Measurements from ENCODE around the gene NKIRAS1.
"Not testable (repeated sequence)": the region's sequence is repeated elsewhere in the genome, so short reads cannot be mapped to it uniquely, and the experiment has no call there.

Gene NKIRAS1

GRCh38 chr3:23920151-23920655, 3.4 kb upstream of the NKIRAS1 start:
- DNase-seq (no peak), ATAC-seq (no peak)
- no peaks in the 10 kb centered on the region for H3K9me3 Mint-ChIP-seq
- peaks cover 44% of the 10 kb centered on the region for H3K4me1 Mint-ChIP-seq
- no peak overlapping the region for H3K27ac Mint-ChIP-seq
- no peaks in the 10 kb centered on the region for H3K27me3 Mint-ChIP-seq
- peak overlapping the region; percentile 13 to 96 for H3K4me3 Mint-ChIP-seq

DNA sequence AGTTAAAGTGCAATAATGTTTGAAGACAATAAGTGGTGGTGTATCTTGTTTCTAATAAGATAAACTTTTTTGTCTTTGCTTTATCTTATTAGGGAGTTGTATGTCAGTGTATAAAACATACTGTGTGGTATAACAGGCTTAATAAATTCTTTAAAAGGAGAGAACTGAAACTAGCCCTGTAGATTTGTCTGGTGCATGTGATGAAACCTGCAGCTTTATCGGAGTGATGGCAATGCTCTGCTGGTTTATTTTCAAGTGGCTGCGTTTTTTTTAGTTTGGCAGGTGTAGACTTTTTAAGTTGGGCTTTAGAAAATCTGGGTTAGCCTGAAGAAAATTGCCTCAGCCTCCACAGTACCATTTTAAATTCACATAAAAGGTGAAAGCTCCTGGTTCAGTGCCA, 2.8 kb upstream of the NKIRAS1 start:
- Mint-ChIP-seq H3K4me1 (peaks cover 50% of the 10 kb centered on the region), H3K27me3 (no peaks in the 10 kb centered on the region), H3K4me3 (peak overlapping the region; percentile 26 to 96), H3K27ac (peak overlapping the region in 1 of 2 donors; percentile 19), H3K9me3 (no peaks in the 10 kb centered on the region)
- ATAC-seq, result no peak
- no peak for DNase-seq

- H3K27me3 Mint-ChIP-seq, DNase-seq, ATAC-seq, H3K9me3 Mint-ChIP-seq: not testable (repeated sequence)
- Mint-ChIP-seq H3K27ac (peak overlapping the region; percentile 99 to 100), H3K4me3 (peak overlapping the region; percentile 96 to 98), H3K4me1 (peaks cover 51% of the 10 kb centered on the region)
Observed at GRCh38 chr3:23918331-23918730, 1.5 kb upstream of the NKIRAS1 start.

DNA sequence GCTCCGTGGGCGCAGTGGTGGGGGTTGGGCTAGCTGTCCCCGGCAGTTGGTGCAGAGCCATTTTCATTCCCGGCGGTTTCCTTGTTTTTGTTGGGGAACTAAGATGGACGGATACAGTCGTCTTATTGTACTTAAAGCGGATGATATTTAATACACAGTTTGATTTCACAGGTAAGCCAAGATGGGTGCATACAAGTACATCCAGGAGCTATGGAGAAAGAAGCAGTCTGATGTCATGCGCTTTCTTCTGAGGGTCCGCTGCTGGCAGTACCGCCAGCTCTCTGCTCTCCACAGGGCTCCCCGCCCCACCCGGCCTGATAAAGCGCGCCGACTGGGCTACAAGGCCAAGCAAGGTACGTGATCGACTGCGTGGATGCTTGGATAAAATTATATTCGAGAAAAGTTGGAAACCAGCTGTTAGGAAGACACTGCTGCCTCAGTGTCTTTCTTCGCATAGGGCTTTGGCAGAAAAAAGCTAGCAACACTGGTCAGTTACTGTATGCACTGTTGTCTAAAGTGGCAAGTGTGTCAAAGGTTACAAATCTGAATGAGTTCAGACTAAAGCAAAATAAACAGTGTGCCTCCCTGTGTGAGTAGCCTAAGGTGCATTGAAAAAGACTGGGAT, 1.0 kb upstream of the NKIRAS1 start:
- not testable (repeated sequence) for H3K27me3 Mint-ChIP-seq, H3K9me3 Mint-ChIP-seq, ATAC-seq, DNase-seq
- Mint-ChIP-seq H3K4me3 (peak overlapping the region; percentile 96 to 98), H3K4me1 (peaks cover 51% of the 10 kb centered on the region), H3K27ac (peak overlapping the region; percentile 99 to 100)

- Mint-ChIP-seq H3K4me1 (peaks cover 51% of the 10 kb centered on the region), H3K4me3 (peak overlapping the region; percentile 96 to 98), H3K9me3 (no peaks in the 10 kb centered on the region), H3K27me3 (no peaks in the 10 kb centered on the region), H3K27ac (peak overlapping the region; percentile 99 to 100)
- ATAC-seq (peak; percentile 68), DNase-seq (no peak)
Observed at GRCh38 chr3:23916152-23916885, 471 bp downstream of the NKIRAS1 start.

GRCh38 chr3:23915537-23916108, 1.2 kb downstream of the NKIRAS1 start:
- no peak for ATAC-seq
- DNase-seq, result no peak
- Mint-ChIP-seq H3K4me1 (peaks cover 51% of the 10 kb centered on the region), H3K27me3 (no peaks in the 10 kb centered on the region), H3K9me3 (no peaks in the 10 kb centered on the region), H3K4me3 (peak overlapping the region; percentile 96 to 98), H3K27ac (no peak overlapping the region)

- no peak for DNase-seq
- Mint-ChIP-seq H3K9me3 (no peaks in the 10 kb centered on the region), H3K27me3 (no peaks in the 10 kb centered on the region), H3K27ac (no peak overlapping the region), H3K4me3 (no peak overlapping the region), H3K4me1 (peaks cover 36% of the 10 kb centered on the region)
- ATAC-seq, result no peak
Observed at GRCh38 chr3:23913873-23914743, 2.7 kb downstream of the NKIRAS1 start.

GRCh38 chr3:23913182-23913581, 3.6 kb downstream of the NKIRAS1 start:
- Mint-ChIP-seq H3K27me3 (no peaks in the 10 kb centered on the region), H3K4me3 (no peak overlapping the region), H3K27ac (no peak overlapping the region), H3K4me1 (peaks cover 27% of the 10 kb centered on the region), H3K9me3 (no peaks in the 10 kb centered on the region)
- no peak for ATAC-seq
- no peak for DNase-seq

- not testable (repeated sequence) for H3K4me3 Mint-ChIP-seq, H3K27ac Mint-ChIP-seq, DNase-seq, H3K9me3 Mint-ChIP-seq, ATAC-seq, H3K27me3 Mint-ChIP-seq
- peaks cover 20% of the 10 kb centered on the region for H3K4me1 Mint-ChIP-seq
Observed at GRCh38 chr3:23912335-23912734, 4.5 kb downstream of the NKIRAS1 start.

DNA sequence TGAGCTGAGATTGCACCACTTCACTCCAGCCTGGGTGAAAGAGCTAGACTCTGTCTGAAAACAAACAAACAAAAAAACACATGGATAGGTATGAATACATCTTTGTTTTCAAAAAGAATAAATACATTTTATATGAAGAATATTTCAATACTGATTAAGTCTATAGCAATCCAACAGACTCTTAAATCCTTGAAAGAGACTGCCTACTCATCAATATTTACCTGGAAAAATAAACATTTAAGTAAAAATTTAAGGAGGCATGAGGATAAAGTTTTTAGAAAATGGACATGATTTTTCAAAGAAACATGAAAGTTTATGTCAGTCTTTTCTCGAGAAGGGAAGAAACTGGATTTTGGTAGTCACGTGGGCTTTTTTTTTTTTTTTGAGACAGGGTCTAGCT, 5.4 kb downstream of the NKIRAS1 start:
- no peak overlapping the region for H3K27ac Mint-ChIP-seq
- no peaks in the 10 kb centered on the region for H3K27me3 Mint-ChIP-seq
- peaks cover 19% of the 10 kb centered on the region for H3K4me1 Mint-ChIP-seq
- H3K4me3 Mint-ChIP-seq, result no peak overlapping the region
- no peak for ATAC-seq
- H3K9me3 Mint-ChIP-seq, result no peaks in the 10 kb centered on the region
- DNase-seq, result no peak

DNA sequence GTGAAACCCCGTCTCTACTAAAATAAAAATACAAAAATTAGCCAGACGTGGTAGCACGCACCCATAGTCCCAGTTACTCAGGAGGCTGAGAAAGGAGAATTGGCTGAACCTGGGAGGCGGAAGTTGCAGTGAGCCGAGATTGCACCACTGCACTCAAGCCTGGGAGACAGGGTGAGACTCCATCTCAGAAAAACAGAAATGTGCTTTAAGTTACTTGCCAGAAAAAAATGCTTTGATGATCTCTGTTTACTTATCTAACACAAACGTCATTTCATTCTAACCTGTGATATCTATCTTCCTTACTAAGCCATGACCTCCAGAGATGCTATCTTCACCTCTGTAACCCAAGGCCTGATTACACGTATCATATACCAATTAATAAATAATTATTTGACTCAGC, 7.4 kb downstream of the NKIRAS1 start:
- no peaks in the 10 kb centered on the region for H3K27me3 Mint-ChIP-seq
- no peaks in the 10 kb centered on the region for H3K9me3 Mint-ChIP-seq
- no peak for ATAC-seq
- no peak for DNase-seq
- H3K4me3 Mint-ChIP-seq, result no peak overlapping the region
- no peak overlapping the region for H3K27ac Mint-ChIP-seq
- H3K4me1 Mint-ChIP-seq, result no peaks in the 10 kb centered on the region

GRCh38 chr3:23904545-23904944, 12.2 kb downstream of the NKIRAS1 start:
- DNase-seq (no peak), ATAC-seq (no peak)
- no peaks in the 10 kb centered on the region for H3K9me3 Mint-ChIP-seq
- no peak overlapping the region for H3K4me3 Mint-ChIP-seq
- no peaks in the 10 kb centered on the region for H3K4me1 Mint-ChIP-seq
- no peaks in the 10 kb centered on the region for H3K27me3 Mint-ChIP-seq
- no peak overlapping the region for H3K27ac Mint-ChIP-seq

DNA sequence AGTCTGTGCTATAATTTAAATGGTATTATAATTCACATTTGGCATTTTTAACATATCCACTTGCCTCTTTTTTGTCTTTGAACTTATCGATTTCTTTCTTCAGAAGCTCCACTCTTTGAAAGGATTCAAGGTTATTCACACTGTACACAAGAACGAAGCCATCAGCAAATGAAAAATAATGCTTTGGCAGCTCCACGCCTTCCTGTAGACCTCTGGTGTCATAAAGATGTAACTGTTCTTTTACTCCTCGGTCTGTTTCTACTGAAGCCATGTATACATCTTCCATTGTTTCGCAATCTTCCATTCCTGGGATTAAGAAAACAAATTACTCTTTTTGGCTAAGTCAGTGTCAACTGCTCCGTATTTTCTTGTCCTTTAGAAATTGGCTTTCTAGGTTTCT, 16.0 kb downstream of the NKIRAS1 start:
- Mint-ChIP-seq H3K27ac (no peak overlapping the region), H3K4me3 (no peak overlapping the region), H3K9me3 (no peaks in the 10 kb centered on the region), H3K4me1 (no peaks in the 10 kb centered on the region), H3K27me3 (no peaks in the 10 kb centered on the region)
- no peak for DNase-seq
- ATAC-seq, result no peak

- Mint-ChIP-seq H3K4me3 (no peak overlapping the region), H3K27me3 (no peaks in the 10 kb centered on the region), H3K27ac (peak overlapping the region in 1 of 2 donors; percentile 3), H3K4me1 (no peaks in the 10 kb centered on the region), H3K9me3 (no peaks in the 10 kb centered on the region)
- DNase-seq, result no peak
- ATAC-seq, result no peak
Observed at GRCh38 chr3:23895181-23895580, 21.6 kb downstream of the NKIRAS1 start.

GRCh38 chr3:23894254-23895061, 22.3 kb downstream of the NKIRAS1 start:
- no peak overlapping the region for H3K4me3 Mint-ChIP-seq
- no peak overlapping the region for H3K27ac Mint-ChIP-seq
- no peak for DNase-seq
- ATAC-seq, result no peak
- H3K27me3 Mint-ChIP-seq, result no peaks in the 10 kb centered on the region
- H3K4me1 Mint-ChIP-seq, result no peaks in the 10 kb centered on the region
- H3K9me3 Mint-ChIP-seq, result no peaks in the 10 kb centered on the region
